NOMO-1 treated with DMSO at 0.1 percent for 48 hours (cell line): ENCODE data around the gene FBRSL1.
"Not testable (repeated sequence)": the region's sequence is repeated elsewhere in the genome, so short reads cannot be mapped to it uniquely, and the experiment has no call there.

Source experiments
- DNase-seq: peaks from one replicate; lab custom pipeline; 2025; ENCODE audit not compliant: unreplicated experiment; lab: John Stamatoyannopoulos, UW

Gene FBRSL1

GRCh38 chr12:132453361-132454192 is 36.4 kb upstream of the FBRSL1 start:
- no peak for DNase-seq

DNA sequence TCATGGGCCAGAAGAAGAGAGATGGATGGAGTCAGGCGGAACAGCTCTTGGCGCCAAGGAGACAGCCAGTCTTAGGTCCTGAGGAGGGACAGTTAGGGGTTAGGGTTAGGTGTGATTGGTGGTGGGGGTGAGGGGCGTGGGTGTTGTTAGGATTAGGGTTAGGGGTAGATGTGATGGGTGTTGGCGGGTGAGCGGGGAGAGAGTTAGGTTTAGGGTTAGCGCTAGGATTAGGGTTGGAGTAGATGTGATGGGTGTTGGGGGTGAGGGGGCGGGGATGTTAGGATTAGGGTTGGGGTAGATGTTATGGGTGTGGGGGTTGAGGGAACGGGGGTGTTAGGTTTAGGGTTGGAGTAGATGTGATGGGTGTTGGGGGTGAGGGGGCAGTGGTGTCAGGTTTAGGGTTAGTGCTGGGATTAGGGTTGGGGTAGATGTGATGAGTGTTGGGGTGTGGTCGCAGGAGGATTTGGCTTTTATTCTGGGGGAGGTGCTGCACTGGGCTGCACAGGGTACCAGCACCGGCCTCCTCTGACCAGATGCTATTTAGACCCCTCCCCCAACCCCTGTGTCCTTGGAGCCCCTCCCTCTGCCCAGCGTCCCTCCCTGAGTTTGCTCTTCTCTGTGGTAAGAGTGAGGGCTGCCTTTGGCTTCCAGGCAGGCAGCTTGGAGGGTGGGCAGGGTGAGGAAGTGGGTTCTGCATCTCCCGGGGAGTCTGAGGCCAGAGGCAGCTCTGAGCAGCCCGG is 35.6 kb upstream of the FBRSL1 start:
- no peak for DNase-seq

GRCh38 chr12:132454933-132455418 is 35.0 kb upstream of the FBRSL1 start:
- no peak for DNase-seq

GRCh38 chr12:132455565-132455964 is 34.4 kb upstream of the FBRSL1 start:
- DNase-seq, result no peak

DNA sequence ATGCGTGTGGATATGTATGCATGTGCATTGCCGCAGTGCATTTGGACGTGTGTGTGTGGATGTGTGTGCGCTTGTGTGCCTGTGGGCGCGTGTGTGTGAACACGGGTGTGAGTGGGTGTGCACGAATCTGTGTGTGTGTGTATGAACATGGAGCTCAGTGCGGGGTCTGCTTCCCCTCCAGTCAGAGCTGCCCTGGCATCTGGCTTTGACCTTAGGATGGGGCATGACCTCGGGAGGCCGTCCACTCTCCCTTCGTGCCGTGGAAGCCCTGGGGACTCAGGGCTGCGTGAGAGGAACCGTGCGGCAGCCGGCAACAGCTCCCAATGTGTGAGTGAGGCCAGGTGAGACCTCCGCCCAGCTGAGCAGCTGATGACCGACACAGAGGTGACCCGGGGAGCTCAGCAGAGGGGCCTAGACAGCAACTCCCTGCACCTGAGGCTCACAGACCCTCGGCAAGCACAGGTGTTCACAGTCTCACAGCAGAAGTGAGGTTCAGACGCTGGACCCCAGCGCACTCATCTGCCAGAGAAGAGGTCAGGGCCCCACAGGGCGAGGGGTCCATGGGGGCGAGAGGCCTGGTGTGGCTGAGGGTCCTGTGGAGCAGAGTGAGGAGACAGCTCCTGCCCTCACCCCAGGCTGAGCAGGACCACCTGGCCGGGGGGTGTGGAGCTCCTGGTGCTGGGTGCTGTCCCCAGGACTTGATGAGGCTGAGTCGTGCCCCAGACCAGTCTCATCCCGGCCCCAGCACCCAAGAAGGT is 33.6 kb upstream of the FBRSL1 start:
- DNase-seq, result no peak

DNA sequence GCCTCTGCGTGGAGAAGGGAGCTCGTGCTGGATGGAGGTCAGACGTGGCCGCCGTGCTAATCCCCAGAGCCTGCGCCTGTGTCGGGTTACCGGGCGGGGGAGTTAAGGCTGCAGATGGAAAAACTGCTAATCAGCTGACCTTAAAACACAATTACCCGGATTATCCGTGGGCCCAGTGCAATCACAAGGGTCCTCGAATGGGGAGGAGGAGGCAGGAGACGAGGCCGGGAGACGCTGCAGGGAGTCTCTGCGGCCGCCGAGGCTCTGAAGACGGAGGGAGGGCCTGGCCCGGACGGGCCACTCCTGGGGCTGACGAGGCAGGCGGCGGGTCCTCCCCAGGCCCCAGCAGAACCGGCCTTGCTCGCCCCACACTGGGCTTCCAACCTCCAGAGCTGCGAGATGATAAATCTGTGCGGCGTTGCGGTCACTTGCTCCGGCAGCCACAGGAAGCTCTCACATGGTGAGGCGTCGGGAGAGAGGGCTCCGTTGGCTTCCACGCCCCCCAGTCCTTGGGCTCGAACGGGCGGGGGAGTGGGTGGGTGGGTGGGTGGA is 32.9 kb upstream of the FBRSL1 start:
- no peak for DNase-seq

GRCh38 chr12:132458441-132458840 is 31.5 kb upstream of the FBRSL1 start:
- no peak for DNase-seq

- DNase-seq, result no peak
Observed at GRCh38 chr12:132458846-132459641, 30.9 kb upstream of the FBRSL1 start.

- no peak for DNase-seq
Observed at GRCh38 chr12:132460571-132460970, 29.4 kb upstream of the FBRSL1 start.

DNA sequence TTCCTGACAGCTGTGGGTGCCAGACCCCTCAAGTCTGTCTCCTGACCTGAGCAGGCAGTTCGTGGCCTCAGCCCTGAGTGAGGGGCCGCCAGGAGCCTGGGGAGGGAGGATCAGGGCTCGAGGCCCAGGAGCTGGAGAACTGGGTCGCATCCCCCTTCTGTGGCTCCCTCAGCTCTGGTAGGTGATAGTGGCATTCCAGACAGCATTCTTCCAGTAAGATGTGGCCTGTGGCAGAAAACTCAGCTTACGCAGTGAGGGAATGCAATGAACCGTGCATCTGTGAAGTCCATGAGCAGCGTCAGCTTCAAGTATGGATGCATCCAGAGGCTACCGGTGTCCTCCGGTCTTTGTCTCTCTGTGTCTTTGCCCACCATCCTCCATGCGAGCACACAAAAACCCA is 28.4 kb upstream of the FBRSL1 start:
- DNase-seq, result no peak

- DNase-seq, result no peak
Observed at GRCh38 chr12:132462788-132463187, 27.2 kb upstream of the FBRSL1 start.

- DNase-seq, result not testable (repeated sequence)
Observed at GRCh38 chr12:132463284-132463924, 26.5 kb upstream of the FBRSL1 start.

- not testable (repeated sequence) for DNase-seq
Observed at GRCh38 chr12:132464304-132464703, 25.6 kb upstream of the FBRSL1 start.

DNA sequence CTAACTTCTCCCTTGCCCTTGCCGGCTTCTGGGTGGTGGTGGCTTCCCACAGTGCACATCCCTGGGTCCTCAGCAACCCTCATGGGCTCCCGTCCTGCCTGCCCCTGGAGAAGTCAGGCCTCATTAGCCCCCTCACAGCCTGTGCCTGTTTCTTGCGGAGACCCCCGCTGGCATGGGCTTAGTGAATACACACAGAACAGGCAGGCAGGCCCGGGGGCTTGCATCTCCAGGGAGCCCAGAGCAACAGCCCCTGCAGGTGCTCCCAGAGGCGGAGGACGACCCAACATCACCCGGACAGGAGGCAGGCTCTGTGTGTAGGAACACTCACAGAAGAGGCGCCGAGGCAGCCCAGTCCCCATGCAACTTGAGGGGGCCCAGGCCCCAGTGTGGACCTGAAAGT is 25.1 kb upstream of the FBRSL1 start:
- no peak for DNase-seq

DNA sequence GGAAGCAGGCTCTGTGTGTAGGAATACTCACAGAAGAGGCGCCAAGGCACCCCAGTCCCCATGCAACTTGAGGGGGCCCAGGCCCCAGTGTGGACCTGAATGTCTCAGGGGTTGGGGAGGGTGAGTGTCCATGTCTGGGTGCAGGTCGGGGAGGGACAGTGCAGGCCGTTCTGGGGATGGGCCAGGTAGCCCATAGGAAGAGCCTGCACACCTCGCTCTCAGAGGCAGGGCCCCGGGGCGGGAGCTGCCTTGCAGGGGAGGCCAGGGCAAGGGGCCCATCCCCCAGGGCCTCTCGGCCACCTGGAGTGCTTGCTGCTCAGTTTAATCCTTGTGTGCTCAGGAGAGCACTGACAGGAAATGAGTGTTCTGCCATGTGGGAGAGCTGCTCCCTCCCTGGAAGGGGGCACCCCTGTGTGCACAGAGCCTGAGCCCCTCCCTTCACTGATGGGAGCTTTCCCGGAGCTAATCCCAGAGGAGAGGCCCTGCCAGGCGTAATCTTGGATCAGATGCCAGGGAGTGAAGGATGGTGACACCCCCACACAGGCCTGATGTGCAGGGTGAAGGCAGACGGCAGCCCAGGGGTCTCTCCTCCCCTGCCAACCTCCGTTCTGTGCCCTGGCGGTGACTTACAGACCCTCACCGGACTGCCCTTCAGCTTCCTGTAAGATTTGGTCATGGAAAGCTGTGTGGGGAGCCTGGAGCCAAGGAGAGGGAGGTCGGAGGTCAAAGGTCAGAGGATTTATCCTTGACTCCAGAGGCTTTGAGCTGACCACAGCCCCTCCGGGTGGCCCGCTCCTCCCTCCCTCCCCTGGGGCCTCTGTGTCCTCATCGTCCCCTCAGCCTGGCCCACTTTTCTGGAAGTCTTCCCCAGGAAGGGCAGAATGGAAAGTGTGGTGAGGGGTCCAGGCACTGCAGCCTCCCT is 24.4 kb upstream of the FBRSL1 start:
- DNase-seq, result no peak

DNA sequence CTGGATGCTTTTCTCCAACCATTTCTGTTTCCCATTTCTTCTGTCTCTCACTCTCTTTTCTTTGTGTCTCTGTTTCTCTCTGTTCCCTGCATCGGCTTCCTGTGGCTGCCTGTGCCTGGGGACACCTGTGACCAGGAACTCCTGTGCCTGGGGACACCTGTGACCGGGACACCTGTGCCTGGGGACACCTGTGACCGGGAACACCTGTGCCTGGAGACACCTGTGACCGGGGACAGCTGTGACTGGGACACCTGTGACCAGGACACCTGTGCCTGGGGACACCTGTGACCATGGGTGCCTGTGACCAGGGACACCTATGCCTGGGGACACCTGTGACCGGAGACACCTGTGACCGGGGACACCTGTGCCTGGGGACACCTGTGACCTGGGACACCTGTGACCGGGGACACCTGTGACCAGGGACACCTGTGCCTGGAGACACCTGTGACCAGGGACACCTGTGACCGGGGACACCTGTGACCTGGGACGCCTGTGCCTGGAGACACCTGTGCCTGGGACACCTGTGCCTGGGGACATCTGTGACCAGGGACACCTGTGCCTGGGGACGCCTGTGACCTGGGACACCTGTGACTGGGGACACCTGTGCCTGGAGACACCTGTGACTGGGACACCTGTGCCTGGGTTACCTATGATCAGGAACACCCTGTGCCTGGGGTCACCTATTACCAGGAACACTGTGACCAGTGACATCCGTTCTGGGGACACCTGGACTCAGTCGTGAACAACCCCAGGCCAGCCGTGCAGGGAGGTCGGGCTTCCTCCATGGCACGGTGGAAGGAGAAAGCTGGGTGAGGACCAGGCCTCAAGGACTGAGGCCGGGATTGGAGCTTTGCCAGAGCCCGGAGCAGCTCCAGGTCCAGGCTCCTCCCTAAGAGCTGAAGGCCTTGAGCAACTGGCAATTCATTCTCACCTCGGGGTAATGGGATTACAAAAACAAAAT is 23.4 kb upstream of the FBRSL1 start:
- no peak for DNase-seq

DNA sequence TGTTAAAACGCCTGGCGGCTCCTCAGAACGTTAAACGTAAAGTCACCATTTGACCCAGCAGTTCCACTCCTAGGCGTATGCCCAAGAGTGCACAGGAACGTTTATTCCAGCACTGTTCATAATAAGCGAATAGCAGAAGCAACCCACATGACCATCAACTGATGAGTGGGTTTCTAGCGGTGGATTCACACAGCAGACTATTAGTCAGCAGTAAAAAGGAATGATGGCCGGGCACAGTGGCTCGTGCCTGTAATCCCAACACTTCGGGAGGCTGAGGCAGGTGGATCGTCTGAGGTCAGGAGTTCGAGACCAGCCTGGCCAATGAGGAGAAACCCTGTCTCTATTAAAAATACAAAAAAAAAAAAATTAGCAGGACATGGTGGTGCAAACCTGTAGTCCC is 22.4 kb upstream of the FBRSL1 start:
- DNase-seq, result no peak

DNA sequence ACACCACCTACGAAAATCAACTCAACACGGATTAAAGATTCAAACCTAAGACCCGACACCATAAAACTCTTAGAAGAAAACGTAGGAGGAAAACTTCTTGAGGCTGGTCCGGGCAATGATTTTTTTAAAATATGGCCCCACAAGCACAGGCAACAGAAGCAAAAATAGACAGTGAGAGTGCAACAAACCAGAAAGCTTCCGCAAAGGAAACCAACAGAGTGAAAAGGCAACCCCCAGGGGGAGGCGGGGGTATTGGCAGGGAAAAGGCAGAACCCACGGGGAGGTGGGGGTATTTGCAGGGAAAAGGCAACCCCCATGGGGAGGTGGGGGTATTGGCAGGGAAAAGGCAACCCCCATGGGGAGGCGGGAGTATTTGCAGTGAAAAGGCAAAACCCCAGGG is 20.5 kb upstream of the FBRSL1 start:
- no peak for DNase-seq
